Activated CD4-positive, alpha-beta memory T cell treated with anti-CD3 and anti-CD28 coated beads, Interleukin-2, amount 10 ng/mL, durations not matched to agents 7 days and 5 days (primary cell): Measurements from ENCODE around the gene ACOXL. TPM values are rescaled to one million over a fixed set of nuclear protein-coding genes. Genes with fewer than 3 reads are reported as not detected.

Experiments
- CTCF ChIA-PET: fragments of 350-600 bp; sonication (Branson Sonifier 250); formaldehyde crosslinking; loops from one replicate; lab custom pipeline; 2021; ENCODE audit warnings: antibody characterized with exemption, inconsistent platforms; lab: Charles Lee
- POLR2A ChIA-PET: fragments of 350-600 bp; sonication (Branson Sonifier 250); formaldehyde crosslinking; loops from one replicate; lab custom pipeline; 2021; ENCODE audit warnings: antibody characterized with exemption; lab: Charles Lee
- DNase-seq: peaks from one replicate; pipeline ENCODE4 v3.0.0-alpha.2; 2020
- H3K27ac Mint-ChIP-seq: one replicate; pipeline ENCODE4 v1.8.0; 2021; ENCODE audit warnings: mild to moderate bottlenecking, mixed read lengths
- H3K27me3 Mint-ChIP-seq: one replicate; pipeline ENCODE4 v1.8.0; 2021; ENCODE audit warnings: mixed read lengths
- H3K36me3 Mint-ChIP-seq: one replicate; pipeline ENCODE4 v1.8.0; 2021; ENCODE audit warnings: low read depth, mixed read lengths
- H3K4me1 Mint-ChIP-seq: one replicate; pipeline ENCODE4 v1.8.0; 2021; ENCODE audit warnings: mixed read lengths
- H3K4me3 Mint-ChIP-seq: one replicate; pipeline ENCODE4 v1.8.0; 2021; ENCODE audit warnings: mild to moderate bottlenecking, mixed read lengths
- H3K9me3 Mint-ChIP-seq: one replicate; pipeline ENCODE4 v1.8.0; 2021; ENCODE audit warnings: mixed read lengths
- total RNA-seq, 2 experiments: library from RNA; stranded (reverse); gene quantifications; one replicate each; pipeline ENCODE4 v1.2.3, GENCODE V29; 2021

Gene ACOXL
- total RNA-seq, 2 experiments from 2014 or later = 0.18 to 0.30 TPM

- ChIA-PET CTCF (no interaction called here), POLR2A (interaction anchor here (0.8 kb wide), 1 partner anchor 10 kb away, joined by 4 read pairs; no protein-coding TSS in a partner anchor)
- peaks cover 4% of the 10 kb centered on the region for H3K4me1 Mint-ChIP-seq
- H3K36me3 Mint-ChIP-seq = no peaks in the 10 kb centered on the region
- no peaks in the 10 kb centered on the region for H3K9me3 Mint-ChIP-seq
- H3K27me3 Mint-ChIP-seq = peaks cover 67% of the 10 kb centered on the region
- DNase-seq = no peak
- H3K27ac Mint-ChIP-seq = no peak overlapping the region
- H3K4me3 Mint-ChIP-seq = no peak overlapping the region
Observed at GRCh38 chr2:110791435-110791834, 59.1 kb downstream of the ACOXL start.

GRCh38 chr2:110793034-110793433, 60.7 kb downstream of the ACOXL start:
- Mint-ChIP-seq H3K27me3 (peaks cover 72% of the 10 kb centered on the region), H3K4me3 (no peak overlapping the region), H3K27ac (no peak overlapping the region), H3K36me3 (no peaks in the 10 kb centered on the region), H3K4me1 (peaks cover 4% of the 10 kb centered on the region), H3K9me3 (no peaks in the 10 kb centered on the region)
- ChIA-PET CTCF (interaction anchor here (0.5 kb wide), 1 partner anchor 1090 kb away, joined by 3 read pairs; no protein-coding TSS in a partner anchor), POLR2A (no interaction called here)
- DNase-seq = no peak

GRCh38 chr2:110794390-110794789, 62.0 kb downstream of the ACOXL start:
- Mint-ChIP-seq H3K27ac (no peak overlapping the region), H3K36me3 (no peaks in the 10 kb centered on the region), H3K9me3 (no peaks in the 10 kb centered on the region), H3K4me1 (peaks cover 4% of the 10 kb centered on the region), H3K27me3 (peaks cover 73% of the 10 kb centered on the region), H3K4me3 (no peak overlapping the region)
- ChIA-PET CTCF (no interaction called here), POLR2A (no interaction called here)
- no peak for DNase-seq

GRCh38 chr2:110794951-110795350, 62.6 kb downstream of the ACOXL start:
- no peaks in the 10 kb centered on the region for H3K36me3 Mint-ChIP-seq
- DNase-seq = no peak
- no peak overlapping the region for H3K27ac Mint-ChIP-seq
- peaks cover 4% of the 10 kb centered on the region for H3K4me1 Mint-ChIP-seq
- no peak overlapping the region for H3K4me3 Mint-ChIP-seq
- H3K9me3 Mint-ChIP-seq = peaks cover under 1% of the 10 kb centered on the region
- CTCF ChIA-PET = no interaction called here
- POLR2A ChIA-PET = no interaction called here
- H3K27me3 Mint-ChIP-seq = peaks cover 72% of the 10 kb centered on the region

GRCh38 chr2:110796716-110797301, 64.4 kb downstream of the ACOXL start:
- Mint-ChIP-seq H3K27me3 (peaks cover 58% of the 10 kb centered on the region), H3K4me3 (no peak overlapping the region), H3K9me3 (peaks cover 2% of the 10 kb centered on the region), H3K36me3 (no peaks in the 10 kb centered on the region), H3K27ac (no peak overlapping the region), H3K4me1 (no peaks in the 10 kb centered on the region)
- ChIA-PET CTCF (interaction anchor here (2.5 kb wide), 1 partner anchor 15 kb away, joined by 8 read pairs; no protein-coding TSS in a partner anchor), POLR2A (no interaction called here)
- no peak for DNase-seq

- no peak overlapping the region for H3K27ac Mint-ChIP-seq
- ChIA-PET POLR2A (no interaction called here), CTCF (interaction anchor here (1.2 kb wide), 1 partner anchor 12 kb away, joined by 4 read pairs; no protein-coding TSS in a partner anchor)
- peaks cover 2% of the 10 kb centered on the region for H3K4me1 Mint-ChIP-seq
- H3K4me3 Mint-ChIP-seq = no peak overlapping the region
- no peak for DNase-seq
- peaks cover 3% of the 10 kb centered on the region for H3K9me3 Mint-ChIP-seq
- peaks cover 54% of the 10 kb centered on the region for H3K27me3 Mint-ChIP-seq
- H3K36me3 Mint-ChIP-seq = no peaks in the 10 kb centered on the region
Observed at GRCh38 chr2:110799376-110799775, 67.0 kb downstream of the ACOXL start.

- DNase-seq = no peak
- Mint-ChIP-seq H3K4me1 (peaks cover 14% of the 10 kb centered on the region), H3K27me3 (peaks cover 48% of the 10 kb centered on the region), H3K36me3 (peaks cover 4% of the 10 kb centered on the region), H3K4me3 (no peak overlapping the region), H3K9me3 (peaks cover 5% of the 10 kb centered on the region), H3K27ac (no peak overlapping the region)
- ChIA-PET CTCF (no interaction called here), POLR2A (no interaction called here)
Observed at GRCh38 chr2:110800611-110801402, 68.4 kb downstream of the ACOXL start.

GRCh38 chr2:110802208-110802932, 70.0 kb downstream of the ACOXL start:
- Mint-ChIP-seq H3K4me1 (peaks cover 14% of the 10 kb centered on the region), H3K4me3 (no peak overlapping the region), H3K27ac (no peak overlapping the region), H3K27me3 (peaks cover 40% of the 10 kb centered on the region), H3K36me3 (peaks cover 4% of the 10 kb centered on the region), H3K9me3 (peaks cover 5% of the 10 kb centered on the region)
- DNase-seq = no peak
- ChIA-PET POLR2A (no interaction called here), CTCF (no interaction called here)

GRCh38 chr2:110804433-110804832, 72.1 kb downstream of the ACOXL start:
- CTCF ChIA-PET = no interaction called here
- peaks cover 4% of the 10 kb centered on the region for H3K36me3 Mint-ChIP-seq
- H3K4me3 Mint-ChIP-seq = no peak overlapping the region
- POLR2A ChIA-PET = no interaction called here
- peaks cover 36% of the 10 kb centered on the region for H3K27me3 Mint-ChIP-seq
- no peak overlapping the region for H3K27ac Mint-ChIP-seq
- H3K9me3 Mint-ChIP-seq = peaks cover 5% of the 10 kb centered on the region
- DNase-seq = no peak
- peaks cover 14% of the 10 kb centered on the region for H3K4me1 Mint-ChIP-seq

GRCh38 chr2:110804915-110805314, 72.5 kb downstream of the ACOXL start:
- POLR2A ChIA-PET = no interaction called here
- H3K27ac Mint-ChIP-seq = no peak overlapping the region

GRCh38 chr2:110805894-110806452, 73.6 kb downstream of the ACOXL start:
- peaks cover 3% of the 10 kb centered on the region for H3K9me3 Mint-ChIP-seq
- no peak overlapping the region for H3K27ac Mint-ChIP-seq
- ChIA-PET POLR2A (no interaction called here), CTCF (no interaction called here)
- H3K27me3 Mint-ChIP-seq = peaks cover 40% of the 10 kb centered on the region
- no peak overlapping the region for H3K4me3 Mint-ChIP-seq
- H3K36me3 Mint-ChIP-seq = peaks cover 4% of the 10 kb centered on the region
- DNase-seq = no peak
- peaks cover 14% of the 10 kb centered on the region for H3K4me1 Mint-ChIP-seq

More at GRCh38 chr2:110804915-110805314, 72.5 kb downstream of the ACOXL start:
- Mint-ChIP-seq H3K4me3 (no peak overlapping the region), H3K9me3 (peaks cover 5% of the 10 kb centered on the region), H3K27me3 (peaks cover 33% of the 10 kb centered on the region), H3K4me1 (peaks cover 14% of the 10 kb centered on the region), H3K36me3 (peaks cover 4% of the 10 kb centered on the region)
- DNase-seq = peak; percentile 59
- CTCF ChIA-PET = no interaction called here

- peaks cover 3% of the 10 kb centered on the region for H3K9me3 Mint-ChIP-seq
- ChIA-PET CTCF (no interaction called here), POLR2A (no interaction called here)
- peaks cover 36% of the 10 kb centered on the region for H3K27me3 Mint-ChIP-seq
- peaks cover 4% of the 10 kb centered on the region for H3K36me3 Mint-ChIP-seq
- no peak overlapping the region for H3K27ac Mint-ChIP-seq
- no peak for DNase-seq
- peaks cover 17% of the 10 kb centered on the region for H3K4me1 Mint-ChIP-seq
- no peak overlapping the region for H3K4me3 Mint-ChIP-seq
Observed at GRCh38 chr2:110807522-110807921, 75.1 kb downstream of the ACOXL start.

- CTCF ChIA-PET = interaction anchor here (2.5 kb wide), 1 partner anchor 43 kb away, joined by 11 read pairs; no protein-coding TSS in a partner anchor
- DNase-seq = no peak
- POLR2A ChIA-PET = no interaction called here
- H3K4me1 Mint-ChIP-seq = peaks cover 5% of the 10 kb centered on the region
- no peaks in the 10 kb centered on the region for H3K36me3 Mint-ChIP-seq
- peaks cover 28% of the 10 kb centered on the region for H3K27me3 Mint-ChIP-seq
- H3K9me3 Mint-ChIP-seq = no peaks in the 10 kb centered on the region
- no peak overlapping the region for H3K4me3 Mint-ChIP-seq
- H3K27ac Mint-ChIP-seq = no peak overlapping the region
Observed at GRCh38 chr2:110810404-110810803, 78.0 kb downstream of the ACOXL start.
